ENCODE data around the gene BEX2. TPM values are rescaled to one million over a fixed set of nuclear protein-coding genes. Genes with fewer than 3 reads are reported as not detected.
A peak's percentile ranks its signal among the peaks of the same experiment; 100 is the strongest.

BEX2 gene
- total and polyA plus RNA-seq, 9 of the 15 experiments (the other 6 are each of a cell fraction or from before 2014, with no cell fraction given) = 5.4 to 18.0 (median 8.3) TPM

GRCh38 chrX:103338663-103339062 lies 27.9 kb upstream of the BEX2 start:
- Histone ChIP-seq H3K27me3 (ENCODE audit: control insufficient read depth in 2 of 2, insufficient read depth in 2 of 2, low read length in 2 of 2) (no peaks in the 10 kb centered on the region), H4K20me1 (replicated peaks; ENCODE audit: control insufficient read depth, insufficient read depth, low read length) (no peaks in the 10 kb centered on the region), H2AFZ (ENCODE audit: low read depth, low read length) (0 out of 2 replicates have a peak overlapping the region, but pooled peaks have one; percentile 54), H3K9ac (ENCODE audit: insufficient read depth in 1 of 2, low read depth in 2 of 2, low read length in 2 of 2) (no peak overlapping the region), H3K9me1 (ENCODE audit: control insufficient read depth, insufficient read depth, low read length) (no peaks in the 10 kb centered on the region), H3K4me3 (no peak overlapping the region), H3K79me2 (ENCODE audit: control insufficient read depth, insufficient read depth, low read length) (no peaks in the 10 kb centered on the region), H3K4me1 (replicated peaks in 1 of 2; ENCODE audit: control insufficient read depth in 2 of 2, insufficient read depth in 2 of 2, low read length in 2 of 2) (no peaks in the 10 kb centered on the region; a peak in 1 of 5 replicates), H3K9me3 (replicated peaks; ENCODE audit: control insufficient read depth, insufficient read depth, low read depth, low read length) (no peaks in the 10 kb centered on the region), H3K4me2 (ENCODE audit: insufficient read depth, low read length) (no peak overlapping the region), H3K36me3 (ENCODE audit: control insufficient read depth, insufficient read depth, low read length) (no peaks in the 10 kb centered on the region), H3K27ac (ENCODE audit: extremely low read depth, low read depth, low read length) (no peak overlapping the region)
- TF ChIP-seq, protein P1, sequence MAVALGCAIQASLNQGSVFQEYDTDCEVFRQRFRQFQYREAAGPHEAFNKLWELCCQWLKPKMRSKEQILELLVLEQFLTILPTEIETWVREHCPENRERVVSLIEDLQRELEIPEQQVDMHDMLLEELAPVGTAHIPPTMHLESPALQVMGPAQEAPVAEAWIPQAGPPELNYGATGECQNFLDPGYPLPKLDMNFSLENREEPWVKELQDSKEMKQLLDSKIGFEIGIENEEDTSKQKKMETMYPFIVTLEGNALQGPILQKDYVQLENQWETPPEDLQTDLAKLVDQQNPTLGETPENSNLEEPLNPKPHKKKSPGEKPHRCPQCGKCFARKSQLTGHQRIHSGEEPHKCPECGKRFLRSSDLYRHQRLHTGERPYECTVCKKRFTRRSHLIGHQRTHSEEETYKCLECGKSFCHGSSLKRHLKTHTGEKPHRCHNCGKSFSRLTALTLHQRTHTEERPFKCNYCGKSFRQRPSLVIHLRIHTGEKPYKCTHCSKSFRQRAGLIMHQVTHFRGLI (CRISPR knock-in tag; IDR thresholded peaks at IDR 0.05) = no peak
- TF ChIP-seq ESRRA (IDR thresholded peaks at IDR 0.05; ENCODE audit: borderline replicate concordance, low read depth) (no peak), GTF2F1 (IDR thresholded peaks at IDR 0.05; ENCODE audit: low read depth, low read length) (no peak), ZNF395 (CRISPR knock-in tag; IDR thresholded peaks at IDR 0.05) (no peak), ZNF23 (CRISPR knock-in tag; IDR thresholded peaks at IDR 0.05) (no peak)
- TF ChIP-seq, protein P2, sequence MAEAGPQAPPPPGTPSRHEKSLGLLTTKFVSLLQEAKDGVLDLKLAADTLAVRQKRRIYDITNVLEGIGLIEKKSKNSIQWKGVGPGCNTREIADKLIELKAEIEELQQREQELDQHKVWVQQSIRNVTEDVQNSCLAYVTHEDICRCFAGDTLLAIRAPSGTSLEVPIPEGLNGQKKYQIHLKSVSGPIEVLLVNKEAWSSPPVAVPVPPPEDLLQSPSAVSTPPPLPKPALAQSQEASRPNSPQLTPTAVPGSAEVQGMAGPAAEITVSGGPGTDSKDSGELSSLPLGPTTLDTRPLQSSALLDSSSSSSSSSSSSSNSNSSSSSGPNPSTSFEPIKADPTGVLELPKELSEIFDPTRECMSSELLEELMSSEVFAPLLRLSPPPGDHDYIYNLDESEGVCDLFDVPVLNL (CRISPR knock-in tag; IDR thresholded peaks at IDR 0.05; ENCODE audit: low read depth) = no peak
- TF ChIP-seq, protein P3, sequence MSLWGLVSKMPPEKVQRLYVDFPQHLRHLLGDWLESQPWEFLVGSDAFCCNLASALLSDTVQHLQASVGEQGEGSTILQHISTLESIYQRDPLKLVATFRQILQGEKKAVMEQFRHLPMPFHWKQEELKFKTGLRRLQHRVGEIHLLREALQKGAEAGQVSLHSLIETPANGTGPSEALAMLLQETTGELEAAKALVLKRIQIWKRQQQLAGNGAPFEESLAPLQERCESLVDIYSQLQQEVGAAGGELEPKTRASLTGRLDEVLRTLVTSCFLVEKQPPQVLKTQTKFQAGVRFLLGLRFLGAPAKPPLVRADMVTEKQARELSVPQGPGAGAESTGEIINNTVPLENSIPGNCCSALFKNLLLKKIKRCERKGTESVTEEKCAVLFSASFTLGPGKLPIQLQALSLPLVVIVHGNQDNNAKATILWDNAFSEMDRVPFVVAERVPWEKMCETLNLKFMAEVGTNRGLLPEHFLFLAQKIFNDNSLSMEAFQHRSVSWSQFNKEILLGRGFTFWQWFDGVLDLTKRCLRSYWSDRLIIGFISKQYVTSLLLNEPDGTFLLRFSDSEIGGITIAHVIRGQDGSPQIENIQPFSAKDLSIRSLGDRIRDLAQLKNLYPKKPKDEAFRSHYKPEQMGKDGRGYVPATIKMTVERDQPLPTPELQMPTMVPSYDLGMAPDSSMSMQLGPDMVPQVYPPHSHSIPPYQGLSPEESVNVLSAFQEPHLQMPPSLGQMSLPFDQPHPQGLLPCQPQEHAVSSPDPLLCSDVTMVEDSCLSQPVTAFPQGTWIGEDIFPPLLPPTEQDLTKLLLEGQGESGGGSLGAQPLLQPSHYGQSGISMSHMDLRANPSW (CRISPR knock-in tag; IDR thresholded peaks at IDR 0.05) = no peak
- in situ Hi-C loops (cut with MboI) (no loop called here), intact Hi-C loops (cut with micrococcal nuclease) (no loop called here)
- peak; percentile 52 for ATAC-seq
- POLR2A ChIA-PET = no interaction called here
- 0% methylated on average over 2 of the region's 3 CpGs for WGBS (ENCODE audit: insufficient coverage, low coverage, missing lambda C conversion rate)
- no TSS peak for BruUV-seq (replicated peaks)
- FAIRE-seq = no peak
- no peak for DNase-seq (ENCODE audit: extremely low read depth in 1 of 4, low spot score in 3 of 4)
- CTCF ChIA-PET (ENCODE audit: low intra/inter-chr PET ratio) = no interaction called here
